Hepatocyte (in vitro differentiated cells): ENCODE data around the gene PLA1A.

Experiments
- EZH2 ChIP-seq: fragments of 200-600 bp; sonication (generic); IDR thresholded peaks from 2 replicates; pipeline ENCODE4 v1.6.1; 2016; ENCODE audit warnings: antibody characterized with exemption, mild to moderate bottlenecking, borderline replicate concordance
- EZH2phosphoT487 ChIP-seq: fragments of 200-600 bp; sonication (generic); IDR thresholded peaks from one replicate; pipeline ENCODE4 v1.6.1; 2018; ENCODE audit warnings: antibody characterized with exemption, mild to moderate bottlenecking, low read depth, moderate library complexity; ENCODE audit not compliant: unreplicated experiment, severe bottlenecking
- TF ChIP-seq, protein P1 (sequence below): fragments of 200-600 bp; sonication (generic); IDR thresholded peaks from 2 replicates; pipeline ENCODE4 v1.5.1; 2016; ENCODE audit warnings: antibody characterized with exemption, mild to moderate bottlenecking; ENCODE audit not compliant: poor library complexity

DNA sequence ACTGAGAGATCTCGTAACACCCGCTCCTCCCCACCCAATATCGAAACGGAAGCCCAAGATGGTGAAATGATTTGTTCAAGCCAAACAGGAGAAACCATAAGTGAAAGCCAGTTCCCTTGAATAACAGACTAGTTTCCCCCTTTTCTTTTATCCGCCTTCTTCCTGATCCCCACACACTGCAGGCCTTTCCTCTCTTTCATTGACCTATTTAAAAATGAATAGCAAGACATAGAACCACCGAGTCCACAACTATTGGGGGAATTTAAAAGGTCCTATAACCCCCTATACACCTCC is 79.9 kb downstream of the PLA1A start:
- TF ChIP-seq EZH2 (no peak), EZH2phosphoT487 (no peak)
- TF ChIP-seq, protein P1, sequence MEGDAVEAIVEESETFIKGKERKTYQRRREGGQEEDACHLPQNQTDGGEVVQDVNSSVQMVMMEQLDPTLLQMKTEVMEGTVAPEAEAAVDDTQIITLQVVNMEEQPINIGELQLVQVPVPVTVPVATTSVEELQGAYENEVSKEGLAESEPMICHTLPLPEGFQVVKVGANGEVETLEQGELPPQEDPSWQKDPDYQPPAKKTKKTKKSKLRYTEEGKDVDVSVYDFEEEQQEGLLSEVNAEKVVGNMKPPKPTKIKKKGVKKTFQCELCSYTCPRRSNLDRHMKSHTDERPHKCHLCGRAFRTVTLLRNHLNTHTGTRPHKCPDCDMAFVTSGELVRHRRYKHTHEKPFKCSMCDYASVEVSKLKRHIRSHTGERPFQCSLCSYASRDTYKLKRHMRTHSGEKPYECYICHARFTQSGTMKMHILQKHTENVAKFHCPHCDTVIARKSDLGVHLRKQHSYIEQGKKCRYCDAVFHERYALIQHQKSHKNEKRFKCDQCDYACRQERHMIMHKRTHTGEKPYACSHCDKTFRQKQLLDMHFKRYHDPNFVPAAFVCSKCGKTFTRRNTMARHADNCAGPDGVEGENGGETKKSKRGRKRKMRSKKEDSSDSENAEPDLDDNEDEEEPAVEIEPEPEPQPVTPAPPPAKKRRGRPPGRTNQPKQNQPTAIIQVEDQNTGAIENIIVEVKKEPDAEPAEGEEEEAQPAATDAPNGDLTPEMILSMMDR, result no peak
